GM19452 (cell line): Measurements from ENCODE around the gene ADAMTS13.

Experiments
- ATAC-seq: cut with Tn5 transposase; IDR thresholded peaks from one replicate; pipeline ENCODE4 v1.9.1; 2021; ENCODE audit not compliant: unreplicated experiment

The ADAMTS13 gene

GRCh38 chr9:133452562-133452961 lies 30.4 kb downstream of the ADAMTS13 start:
- no peak for ATAC-seq

- ATAC-seq, result no peak
Observed at GRCh38 chr9:133453651-133454050, 31.5 kb downstream of the ADAMTS13 start.

GRCh38 chr9:133454325-133454724 lies 32.2 kb downstream of the ADAMTS13 start:
- ATAC-seq, result no peak

GRCh38 chr9:133454943-133455673 lies 32.9 kb downstream of the ADAMTS13 start:
- no peak for ATAC-seq

GRCh38 chr9:133455936-133456335 lies 33.8 kb downstream of the ADAMTS13 start:
- ATAC-seq, result no peak

GRCh38 chr9:133456409-133456808 lies 34.2 kb downstream of the ADAMTS13 start:
- ATAC-seq, result no peak

- ATAC-seq, result no peak
Observed at GRCh38 chr9:133457233-133457632, 35.1 kb downstream of the ADAMTS13 start.

GRCh38 chr9:133457748-133458147 lies 35.6 kb downstream of the ADAMTS13 start:
- ATAC-seq, result no peak

- ATAC-seq, result no peak
Observed at GRCh38 chr9:133458643-133459312, 36.6 kb downstream of the ADAMTS13 start.

GRCh38 chr9:133459476-133460404 lies 37.6 kb downstream of the ADAMTS13 start, which contains the start of gene CACFD1:
CACFD1 (plus strand) TSS chr9:133459978; CDS start chr9:133460067, 89 bp downstream.
- ATAC-seq, result peak; percentile 72

- ATAC-seq, result peak; percentile 27
Observed at GRCh38 chr9:133460405-133461175, 38.4 kb downstream of the ADAMTS13 start.

GRCh38 chr9:133461975-133462374 lies 39.8 kb downstream of the ADAMTS13 start:
- no peak for ATAC-seq

- ATAC-seq, result no peak
Observed at GRCh38 chr9:133463234-133463863, 41.2 kb downstream of the ADAMTS13 start.

GRCh38 chr9:133463864-133464615 lies 41.9 kb downstream of the ADAMTS13 start:
- ATAC-seq, result no peak

GRCh38 chr9:133464638-133465037 lies 42.5 kb downstream of the ADAMTS13 start:
- no peak for ATAC-seq

- ATAC-seq, result no peak
Observed at GRCh38 chr9:133465984-133466383, 43.8 kb downstream of the ADAMTS13 start.

- ATAC-seq, result no peak
Observed at GRCh38 chr9:133467101-133467500, 44.9 kb downstream of the ADAMTS13 start.

- ATAC-seq, result no peak
Observed at GRCh38 chr9:133468374-133468773, 46.2 kb downstream of the ADAMTS13 start.

GRCh38 chr9:133468777-133469421 lies 46.7 kb downstream of the ADAMTS13 start:
- ATAC-seq, result no peak
